ENCODE data around the gene C3orf22.
A peak's percentile ranks its signal among the peaks of the same experiment; 100 is the strongest.

The C3orf22 gene

DNA sequence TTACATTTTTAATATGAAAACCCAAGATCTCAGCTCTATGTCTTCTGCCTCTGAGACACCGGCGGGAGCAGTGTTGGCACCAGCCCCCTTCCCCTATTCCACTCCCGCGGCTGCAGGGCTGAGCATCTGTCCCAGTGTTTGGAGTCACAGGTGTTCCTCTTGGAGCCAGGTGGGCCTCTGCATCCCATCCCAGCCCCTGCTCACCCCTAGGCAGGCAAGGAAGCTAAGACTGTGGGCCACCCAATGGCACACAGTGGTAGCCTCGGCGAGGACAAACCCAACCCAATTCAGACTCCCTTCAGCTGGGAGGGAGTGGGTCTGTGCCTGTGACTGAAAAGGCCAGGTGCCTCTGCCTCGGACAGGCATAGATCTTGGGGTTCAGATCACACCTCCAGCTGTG lies 31.7 kb downstream of the C3orf22 start:
- no peak for DNase-seq

- no peak for DNase-seq
Measured at GRCh38 chr3:126526668-126527005, 32.1 kb downstream of the C3orf22 start.

DNA sequence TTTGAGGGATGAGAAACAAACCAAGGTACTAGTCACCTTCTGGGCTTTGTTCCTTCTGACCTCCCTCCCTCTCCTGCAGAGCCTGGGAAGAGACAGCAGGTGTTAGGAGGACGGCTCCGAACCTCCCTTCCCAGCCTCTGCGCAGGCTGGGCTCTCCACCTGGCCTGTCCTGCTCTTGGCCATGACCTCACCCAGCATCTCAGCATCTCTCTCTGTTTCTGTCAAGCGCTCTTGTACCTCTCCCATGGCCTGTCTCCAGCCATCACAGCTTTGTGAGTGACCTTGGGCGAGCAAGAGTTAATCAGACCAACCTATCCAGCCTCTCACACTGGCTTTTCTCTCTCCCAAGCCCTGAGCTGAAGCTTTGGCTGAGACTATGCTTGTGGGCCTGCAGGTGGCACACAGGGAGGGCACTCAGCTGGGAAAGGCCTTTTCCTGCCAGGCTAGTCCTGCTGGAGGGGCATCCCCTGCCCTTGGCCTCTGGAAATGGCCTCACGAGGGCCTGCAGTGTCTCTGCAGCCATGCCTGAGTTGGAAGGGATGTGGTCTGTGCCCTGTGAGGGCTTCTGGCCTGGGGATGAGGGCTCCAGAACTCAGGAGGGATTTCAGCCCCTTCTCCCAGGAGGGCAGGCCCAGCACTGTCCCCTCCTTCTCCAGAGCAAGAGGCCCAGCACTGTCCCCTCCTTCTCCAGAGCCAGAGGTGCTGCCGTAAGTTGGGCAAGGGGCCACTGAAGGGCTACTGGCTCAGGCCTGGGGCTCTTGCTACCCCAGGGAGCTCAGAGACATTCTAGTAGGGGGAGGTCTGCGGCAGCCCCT lies 32.7 kb downstream of the C3orf22 start:
- no peak for DNase-seq

DNA sequence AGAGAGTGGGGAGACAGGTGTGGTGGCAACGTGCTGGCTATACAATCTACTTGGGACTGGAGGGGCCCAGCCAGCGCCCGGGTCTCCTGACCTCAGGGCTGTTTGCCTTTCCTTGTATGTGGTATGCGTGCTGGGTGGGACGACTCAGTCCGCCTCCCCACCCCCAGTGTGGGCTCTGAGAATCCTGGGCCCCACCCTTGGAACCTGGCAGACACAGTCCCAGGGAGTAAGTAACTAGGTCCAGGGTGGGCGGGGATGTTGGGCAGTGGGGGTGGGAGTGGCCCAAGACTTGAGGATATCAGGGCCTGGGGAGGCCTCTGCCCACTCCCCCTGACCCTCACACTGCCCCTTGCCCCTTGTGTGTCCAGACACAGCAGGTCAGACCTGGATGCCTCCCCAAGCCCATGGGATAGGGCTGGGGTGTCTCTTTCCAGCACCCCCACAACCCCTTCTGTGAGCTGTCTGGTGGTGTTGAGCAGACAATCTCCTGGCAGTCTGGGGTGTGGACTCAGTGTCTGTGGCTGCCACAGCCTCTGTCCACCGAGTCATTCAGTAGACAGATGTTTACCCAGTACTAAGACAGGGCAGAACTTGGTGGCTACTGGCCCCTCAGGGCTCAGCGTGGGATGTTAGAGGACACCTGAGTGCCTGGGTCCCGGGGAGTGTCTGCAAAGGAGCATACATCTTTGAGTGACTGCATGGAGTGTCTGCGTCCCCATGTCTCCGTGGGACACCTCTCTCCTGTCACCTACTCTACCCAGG lies 33.5 kb downstream of the C3orf22 start:
- no peak for DNase-seq

GRCh38 chr3:126524429-126524988 lies 34.2 kb downstream of the C3orf22 start:
- DNase-seq, result no peak

DNA sequence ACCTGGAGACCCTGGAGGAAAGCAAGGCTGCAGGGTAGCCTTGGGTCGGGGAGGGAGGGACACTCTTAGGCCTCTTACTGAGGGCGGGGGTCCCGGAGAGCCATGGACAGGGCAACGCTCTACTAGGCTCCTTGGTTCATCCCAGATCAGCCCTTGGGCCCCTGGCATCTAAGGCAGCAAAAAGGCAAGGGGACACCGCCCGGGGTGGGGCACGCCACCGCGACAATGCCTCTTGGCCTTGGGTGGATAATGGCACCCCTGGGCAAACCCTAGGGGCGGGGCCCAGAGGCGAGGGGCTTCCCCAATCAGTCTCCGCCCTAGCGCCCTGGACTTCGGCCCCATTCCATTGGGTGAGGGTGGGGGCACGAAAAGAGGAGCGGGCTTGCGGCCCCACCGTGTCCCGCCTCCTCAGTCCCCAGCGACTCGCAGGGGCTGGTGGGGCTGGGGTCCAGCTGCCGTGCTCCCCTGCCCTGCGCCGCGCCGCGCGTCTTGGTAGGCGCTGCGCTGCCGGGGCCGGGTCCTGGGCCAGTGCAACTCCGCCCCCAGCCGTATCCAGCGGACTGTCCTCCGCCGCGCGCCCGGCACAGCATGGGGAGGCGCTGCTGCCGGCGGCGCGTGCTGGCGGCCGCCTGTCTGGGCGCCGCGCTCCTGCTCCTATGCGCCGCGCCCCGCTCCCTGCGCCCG lies 34.8 kb downstream of the C3orf22 start, which contains the start of gene CHST13:
Gene CHST13 (plus strand): TSS at position 411 of the 684 bp plus-strand sequence. CDS start 178 bp downstream, at position 589.
- peak; percentile 60 for DNase-seq

DNA sequence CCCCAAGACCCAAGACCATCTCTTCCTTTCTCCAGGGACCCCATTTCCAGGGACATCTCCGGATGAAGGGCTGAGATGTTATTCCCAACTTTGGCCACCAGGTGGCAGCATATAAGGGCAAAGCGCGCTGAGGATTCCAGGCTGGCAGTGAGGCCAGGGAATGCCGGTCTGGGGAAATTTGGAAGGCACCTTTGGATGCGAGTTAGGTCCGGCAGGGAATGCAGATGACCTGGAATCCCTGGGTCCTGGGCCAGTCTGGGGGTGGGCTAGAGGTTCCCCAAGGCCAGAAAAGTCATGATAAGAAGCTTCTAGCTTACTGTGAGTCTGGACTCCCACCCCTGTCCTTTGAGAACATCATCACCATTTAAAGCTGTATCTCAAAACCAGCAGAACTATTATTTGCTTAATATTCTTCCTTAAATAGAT lies 36.4 kb downstream of the C3orf22 start:
- DNase-seq, result peak; percentile 62

GRCh38 chr3:126521122-126521891 lies 37.4 kb downstream of the C3orf22 start:
- peak; percentile 31 for DNase-seq

DNA sequence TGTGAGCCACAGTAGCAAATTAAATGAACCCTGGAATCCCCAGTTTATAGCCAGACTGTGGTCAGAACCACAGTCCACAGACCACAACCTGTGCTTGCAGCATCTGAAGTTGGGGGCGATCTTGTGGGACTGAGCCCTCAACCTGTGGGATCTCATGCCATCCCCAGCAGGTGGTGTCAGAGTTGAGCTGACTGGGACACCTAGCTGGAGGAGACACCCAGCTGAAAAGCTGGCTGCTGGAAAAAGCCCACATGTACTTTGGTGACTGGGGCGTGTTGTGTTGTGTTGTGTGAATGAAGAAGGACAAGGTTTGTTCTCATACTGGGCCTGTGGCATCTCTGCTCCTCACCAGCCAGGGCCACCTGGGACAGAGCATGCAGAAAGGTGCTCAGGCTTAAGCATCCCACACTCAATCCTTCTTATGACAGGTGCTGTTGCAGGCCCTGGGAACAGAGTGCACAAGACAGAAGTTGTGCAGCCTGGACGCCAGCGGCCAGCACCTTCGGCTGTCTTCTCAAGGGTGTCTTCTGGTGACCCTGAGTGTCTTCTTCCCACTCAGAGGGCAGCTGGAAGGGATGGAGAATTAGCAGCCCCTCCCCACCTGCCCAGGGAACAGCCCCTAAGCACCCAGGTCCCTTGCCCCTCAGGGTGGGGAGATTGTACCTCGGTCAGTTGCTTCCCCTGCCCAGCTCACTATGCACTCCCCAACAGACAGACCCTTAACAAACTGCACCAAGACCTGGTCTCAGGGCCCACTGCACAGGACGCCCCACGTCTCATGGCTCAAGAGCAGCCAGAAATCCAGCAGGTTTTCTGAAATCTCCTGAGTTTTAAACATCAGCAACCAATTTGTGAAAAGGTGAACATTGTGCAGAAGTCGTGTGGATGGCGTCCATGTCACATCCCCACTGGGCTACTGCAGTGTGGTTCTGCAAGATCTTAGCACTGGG lies 39.0 kb downstream of the C3orf22 start:
- DNase-seq, result peak; percentile 17

- DNase-seq, result peak; percentile 8
Measured at GRCh38 chr3:126518779-126519177, 40.0 kb downstream of the C3orf22 start.

DNA sequence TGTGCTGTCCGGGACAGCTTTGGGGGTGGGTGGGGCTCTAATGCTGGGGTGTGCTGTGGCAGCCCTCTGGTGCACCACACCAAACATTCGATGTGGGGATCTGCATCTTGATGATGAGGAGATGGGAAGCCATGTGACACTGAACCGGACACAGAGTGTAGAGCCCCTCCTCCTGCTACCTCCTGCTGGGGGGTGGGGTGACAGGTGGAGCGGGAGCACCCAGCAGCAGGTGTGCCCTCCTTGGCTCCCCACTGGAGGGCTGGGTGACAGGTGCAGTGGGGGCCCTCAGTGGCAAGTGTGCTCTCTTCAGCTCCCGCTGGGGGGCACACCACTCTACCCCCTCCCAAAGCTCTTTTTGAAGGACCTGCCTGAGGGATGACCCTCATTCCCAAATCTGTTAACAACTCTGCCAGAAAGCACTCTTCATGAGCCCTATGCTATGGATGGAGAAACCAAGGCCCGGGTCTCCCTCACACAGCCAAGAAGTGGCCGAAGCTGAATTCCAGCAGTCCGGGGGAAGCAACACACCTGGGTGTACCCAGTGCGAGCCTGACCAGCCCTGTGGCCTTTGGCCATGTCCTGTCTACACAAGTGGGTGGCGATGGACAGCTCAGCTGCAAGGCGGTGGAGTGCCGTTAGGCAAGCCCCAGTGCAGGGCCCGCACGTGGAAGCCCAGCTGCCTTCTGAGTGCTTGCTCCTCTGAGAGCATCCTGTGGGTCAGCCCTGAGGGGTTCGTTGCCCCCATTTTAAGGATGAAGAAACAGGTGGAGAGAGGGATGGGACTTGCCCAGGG lies 40.5 kb downstream of the C3orf22 start:
- peak; percentile 14 for DNase-seq

DNA sequence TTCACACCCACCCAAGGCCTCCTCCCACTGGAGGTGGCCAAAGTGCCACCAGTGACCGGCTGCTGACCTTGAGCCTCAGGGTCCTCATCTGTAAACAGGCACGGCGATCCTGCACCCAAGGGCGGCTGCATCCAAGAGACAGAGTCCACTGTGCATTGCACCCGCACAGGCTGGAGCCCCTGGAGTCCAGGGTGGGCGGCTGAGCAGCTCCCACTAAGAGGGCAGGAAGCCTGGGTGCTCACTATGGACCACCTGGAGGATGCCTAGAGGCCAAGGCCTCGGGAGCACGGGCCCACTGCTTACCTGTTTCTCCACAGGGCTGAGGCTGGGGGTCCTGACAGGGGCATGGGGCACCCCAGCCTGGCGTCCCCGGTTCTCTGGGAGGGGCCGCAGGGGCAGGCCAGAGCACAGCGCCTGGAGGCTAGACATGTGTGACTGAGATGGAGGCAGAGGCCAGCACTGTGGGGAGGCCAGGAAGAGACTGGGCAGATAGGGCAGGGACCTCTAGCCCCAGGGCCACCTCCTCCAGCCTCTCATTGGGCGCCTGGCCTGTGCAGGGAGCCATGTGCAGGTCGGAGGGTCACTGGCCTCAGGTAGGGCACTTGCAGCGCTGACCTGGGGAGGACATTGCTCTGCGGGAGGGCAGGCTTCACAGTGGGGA lies 41.3 kb downstream of the C3orf22 start, which contains the start of gene UROC1:
Gene UROC1 (minus strand): TSS at position 483 of the 661 bp plus-strand sequence. CDS start 54 bp downstream, at position 429.
- peak; percentile 20 for DNase-seq

DNA sequence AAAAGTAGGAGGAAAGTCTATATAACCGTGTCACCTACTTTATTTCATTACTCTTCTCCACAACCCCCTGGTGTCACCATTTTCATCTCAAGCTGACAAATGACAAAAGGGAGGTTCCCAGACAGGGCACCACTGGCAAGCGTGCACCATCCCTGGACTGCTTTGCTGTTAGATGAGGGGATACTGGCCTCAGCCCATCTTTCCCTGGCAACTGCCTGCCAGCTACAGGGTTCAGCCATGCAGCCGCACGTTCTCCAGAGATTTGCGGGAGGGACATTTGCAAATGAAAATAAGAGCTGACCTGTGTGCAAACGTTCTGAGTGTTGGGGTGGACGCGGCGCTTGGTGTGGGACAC lies 41.8 kb downstream of the C3orf22 start:
- DNase-seq, result peak; percentile 8

DNA sequence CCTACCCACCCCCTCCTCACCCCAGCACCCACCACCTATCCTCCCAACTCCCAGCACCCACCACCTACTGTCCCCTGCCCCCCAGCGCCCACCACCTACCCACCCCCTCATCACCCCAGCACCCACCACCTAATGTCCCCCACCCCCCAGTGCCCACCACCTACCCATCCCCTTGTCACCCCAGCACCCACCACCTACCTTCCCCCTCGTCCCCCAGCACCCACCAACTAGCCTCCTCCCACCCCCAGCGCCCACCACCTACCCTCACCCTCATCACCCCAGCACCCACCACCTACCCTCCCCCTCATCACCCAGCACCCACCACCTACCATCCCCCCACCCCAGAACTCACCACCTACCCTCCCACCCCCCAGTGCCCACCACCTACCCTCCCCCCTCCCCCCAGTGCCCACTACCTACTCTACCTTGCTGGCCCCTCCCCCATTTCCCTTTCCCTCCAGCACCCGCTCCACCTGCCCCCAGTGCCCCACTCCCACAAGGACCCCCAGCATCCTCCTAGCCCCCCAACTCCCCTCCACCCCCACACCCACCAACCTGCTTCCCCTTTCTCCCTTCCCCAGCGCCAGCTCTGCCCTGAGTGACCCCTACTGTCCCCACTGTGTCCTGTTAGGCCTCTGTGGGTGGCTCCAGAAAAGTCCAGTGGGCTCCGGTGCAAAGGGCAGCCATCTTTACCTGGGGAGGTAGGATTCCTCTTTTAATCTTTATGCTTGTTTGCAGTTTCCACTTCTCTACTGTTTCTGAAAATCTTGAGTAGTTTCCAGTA lies 42.4 kb downstream of the C3orf22 start:
- peak; percentile 14 for DNase-seq

- DNase-seq, result peak; percentile 21
Measured at GRCh38 chr3:126515066-126515706, 43.5 kb downstream of the C3orf22 start.

- peak; percentile 16 for DNase-seq
Measured at GRCh38 chr3:126514161-126514560, 44.6 kb downstream of the C3orf22 start.

DNA sequence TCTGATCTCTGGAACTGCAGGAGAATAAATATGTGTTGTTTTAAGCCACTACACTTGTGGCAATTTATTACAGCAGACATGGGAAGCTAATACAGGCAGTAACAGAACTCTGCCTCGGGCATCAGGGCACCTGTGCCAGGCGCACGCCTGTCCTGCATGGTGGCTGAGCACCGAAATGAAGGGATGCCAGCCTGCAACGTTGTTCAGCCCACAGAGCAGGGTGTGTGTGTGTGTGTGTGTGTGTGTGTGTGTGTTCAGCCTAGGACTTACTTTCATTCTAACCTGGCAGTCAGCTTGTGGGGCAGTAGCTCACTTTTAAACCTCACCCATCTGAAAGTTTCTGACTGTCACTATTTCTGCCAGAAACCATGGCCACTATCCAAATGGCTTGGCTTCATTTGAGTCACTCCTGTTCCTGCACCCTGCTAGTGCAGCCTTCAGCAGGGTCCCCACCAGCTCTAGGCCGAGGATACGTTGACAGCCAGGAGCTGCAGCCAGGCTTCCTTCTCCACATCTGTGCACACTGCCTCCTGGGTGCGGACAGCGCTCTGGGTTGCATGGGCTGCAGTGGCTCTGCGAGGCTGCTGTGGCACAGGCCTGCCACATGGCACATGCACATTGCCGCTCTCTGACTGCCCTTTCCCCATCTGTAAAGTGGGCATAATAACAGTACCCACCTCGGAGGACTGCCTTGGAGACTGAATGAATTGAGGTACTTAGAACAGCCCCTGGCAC lies 45.6 kb downstream of the C3orf22 start:
- peak; percentile 29 for DNase-seq
